HK-2 (cell line): ENCODE measurements around the gene CR1.
"Not testable (repeated sequence)": the region's sequence is repeated elsewhere in the genome, so short reads cannot be mapped to it uniquely, and the experiment has no call there.

Source experiments
- DNase-seq: peaks from one replicate; pipeline ENCODE4 v3.0.0-alpha.2; 2018; ENCODE audit not compliant: unreplicated experiment

The CR1 gene

DNA sequence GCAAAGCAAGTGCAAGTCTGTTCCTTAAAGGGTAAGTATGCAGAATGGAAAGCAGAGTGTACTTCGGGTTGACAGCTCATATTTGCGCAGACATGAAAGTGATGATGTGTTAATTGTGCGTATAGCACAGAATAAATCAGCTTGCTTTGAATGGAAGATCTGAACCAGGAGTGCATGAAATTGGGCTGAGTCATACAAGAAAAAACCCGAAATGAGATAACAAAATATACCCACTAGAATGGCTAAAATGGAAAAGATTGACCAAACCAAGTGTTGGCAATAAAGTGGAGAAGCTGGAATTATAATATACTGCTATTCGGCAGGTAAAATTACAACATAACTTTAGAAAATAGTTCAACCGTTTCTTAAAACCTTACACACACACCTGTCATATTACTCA lies 177.4 kb downstream of the CR1 start:
- DNase-seq: no peak

DNA sequence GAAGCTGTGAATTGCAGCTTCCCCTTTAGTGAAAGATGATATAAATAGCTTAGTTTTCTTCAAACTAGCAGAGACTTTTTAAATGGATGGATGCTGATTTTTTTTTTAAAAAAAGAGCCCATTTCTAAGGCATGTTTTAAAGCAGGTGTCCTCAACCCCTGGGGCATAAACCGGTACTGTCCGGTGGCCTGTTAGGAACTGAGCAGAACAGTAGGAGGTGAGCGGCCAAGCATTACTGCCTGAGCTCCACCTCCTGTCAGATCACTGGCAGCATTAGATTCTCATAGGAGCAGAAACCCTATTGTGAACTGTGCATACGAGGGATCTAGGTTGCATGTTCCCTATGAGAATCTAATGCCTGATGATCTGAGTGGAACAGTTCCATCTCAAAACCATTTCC lies 180.2 kb downstream of the CR1 start:
- DNase-seq: no peak

DNA sequence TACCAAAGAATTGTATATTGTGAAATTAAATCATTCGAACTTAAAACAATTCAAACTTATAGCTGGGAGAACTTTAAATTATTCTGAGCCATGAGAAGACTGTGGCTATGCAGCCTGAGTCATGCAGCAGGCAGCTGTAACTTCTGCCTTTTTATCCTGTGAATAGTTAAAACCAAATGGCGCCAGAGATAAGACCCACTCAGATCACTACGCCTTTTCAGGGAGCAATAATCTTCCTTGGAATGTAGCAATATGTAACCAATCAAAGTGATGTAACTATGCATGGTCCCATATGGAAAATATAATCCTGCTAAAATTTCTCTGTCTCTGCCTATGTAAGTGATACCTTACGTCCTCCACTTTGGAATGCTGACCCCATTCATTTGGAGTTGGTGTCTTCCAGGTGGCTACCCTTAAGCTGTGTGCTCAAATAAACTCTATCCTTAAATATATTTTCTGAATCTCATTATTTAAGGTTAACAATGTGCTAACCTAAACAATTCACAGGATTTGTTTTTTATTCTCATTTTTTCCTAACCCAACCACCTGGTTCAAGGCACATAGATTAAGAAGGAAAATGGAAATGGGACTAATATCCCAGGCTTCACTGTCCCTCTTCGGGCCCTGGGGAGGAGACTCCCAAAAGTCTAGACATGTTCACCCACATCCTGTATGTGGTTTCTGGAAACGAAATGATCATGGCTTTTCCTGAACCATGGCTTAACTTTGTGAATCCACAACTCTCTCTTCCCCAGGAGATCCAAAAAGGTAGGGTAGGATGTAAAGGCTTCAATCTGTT lies 184.8 kb downstream of the CR1 start:
- DNase-seq: not testable (repeated sequence)

DNA sequence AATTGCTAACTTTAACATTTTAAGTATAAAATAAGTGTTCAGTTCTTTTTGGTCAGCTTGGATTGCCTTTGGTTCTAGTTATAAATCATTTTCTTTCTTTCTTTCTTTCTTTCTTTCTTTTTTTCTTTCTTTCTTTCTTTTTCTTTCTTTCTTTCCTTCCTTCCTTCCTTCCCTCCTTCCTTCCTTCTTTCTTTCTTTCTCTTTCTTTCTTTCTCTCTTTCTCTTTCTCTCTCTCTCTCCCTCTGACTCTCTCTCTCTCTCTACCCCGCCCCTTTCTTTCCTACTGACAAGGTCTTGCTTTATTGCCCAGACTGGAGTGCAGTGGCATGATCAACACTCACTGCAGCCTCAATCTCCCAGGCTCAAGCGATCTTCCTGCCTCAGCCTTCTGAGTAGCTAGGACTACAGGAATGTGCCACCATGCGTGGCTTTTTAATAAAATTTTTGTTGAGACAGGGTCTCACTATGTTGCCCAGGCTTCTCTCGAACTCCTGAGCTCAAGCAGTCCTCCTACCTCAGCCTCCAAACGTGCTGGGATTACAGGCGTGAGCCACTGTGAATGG lies 187.0 kb downstream of the CR1 start:
- not testable (repeated sequence) for DNase-seq

DNA sequence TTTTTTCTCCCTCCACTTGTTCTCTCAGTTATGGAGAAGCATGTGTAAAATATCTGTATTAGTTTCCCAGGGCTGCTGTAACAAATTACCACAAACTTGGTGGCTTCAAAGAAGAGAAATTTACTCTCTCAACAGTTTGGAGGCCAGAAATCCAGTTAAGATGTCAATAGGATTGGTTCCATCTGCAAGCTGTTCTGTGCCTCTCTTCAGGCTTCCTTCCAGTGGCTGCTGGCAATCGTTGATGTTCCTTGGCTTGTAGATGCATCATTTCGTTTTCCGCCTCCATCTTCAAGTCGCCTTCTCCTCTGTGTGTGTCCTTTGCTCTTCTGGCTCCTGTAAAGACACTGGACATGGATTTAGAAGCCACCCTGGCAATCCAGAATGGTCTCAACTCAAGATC lies 194.6 kb downstream of the CR1 start:
- DNase-seq: not testable (repeated sequence)

DNA sequence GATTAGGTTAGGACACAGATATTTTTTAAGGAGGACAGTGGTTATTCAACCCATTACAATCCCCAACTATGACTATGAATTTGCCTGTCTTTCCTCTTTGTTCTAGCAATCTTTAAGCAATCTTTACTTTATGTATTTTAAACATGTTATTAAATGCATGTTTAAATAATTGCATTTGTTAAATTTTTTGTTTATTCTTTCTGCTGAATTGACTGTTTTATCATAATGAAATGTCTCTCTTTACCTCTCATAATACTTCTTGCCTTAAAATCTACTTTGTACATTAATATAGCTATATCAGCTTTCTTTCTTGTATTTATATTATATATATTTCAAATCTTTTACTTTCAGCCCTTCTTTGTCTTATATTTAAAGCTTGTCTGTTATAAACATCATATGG lies 195.1 kb downstream of the CR1 start:
- no peak for DNase-seq
